Measurements from ENCODE around the gene BRIP1. TPM values are rescaled to one million over a fixed set of nuclear protein-coding genes. Genes with fewer than 3 reads are reported as not detected.

The BRIP1 gene
- total RNA-seq, 1 donor from 2014 or later = 2.4 TPM

DNA sequence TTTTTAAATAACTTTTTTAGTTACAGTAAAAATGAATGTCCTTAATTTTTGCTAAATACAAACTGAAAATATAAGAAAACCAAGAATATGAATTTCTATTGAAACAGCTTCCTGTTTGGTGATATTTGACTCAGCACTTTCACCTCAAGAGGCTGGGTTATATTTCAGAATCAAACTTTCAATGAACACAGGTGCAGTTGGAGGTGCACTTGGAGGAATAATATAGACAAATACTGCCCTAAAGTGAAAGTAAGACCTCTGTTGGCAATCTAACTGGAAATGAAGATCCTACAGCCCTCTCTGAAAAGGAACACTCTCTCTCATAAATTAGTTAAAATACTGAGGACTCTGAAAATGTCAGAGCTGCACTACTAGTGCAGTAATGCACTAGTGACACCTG is 106.2 kb downstream of the BRIP1 start:
- no peak overlapping the region for H3K27ac Mint-ChIP-seq (ENCODE audit: unreplicated experiment)
- peaks cover 2% of the 10 kb centered on the region for H3K9me3 Mint-ChIP-seq (ENCODE audit: unreplicated experiment)
- H3K36me3 Mint-ChIP-seq (ENCODE audit: unreplicated experiment) = no peaks in the 10 kb centered on the region
- TF ChIP-seq, protein P1, sequence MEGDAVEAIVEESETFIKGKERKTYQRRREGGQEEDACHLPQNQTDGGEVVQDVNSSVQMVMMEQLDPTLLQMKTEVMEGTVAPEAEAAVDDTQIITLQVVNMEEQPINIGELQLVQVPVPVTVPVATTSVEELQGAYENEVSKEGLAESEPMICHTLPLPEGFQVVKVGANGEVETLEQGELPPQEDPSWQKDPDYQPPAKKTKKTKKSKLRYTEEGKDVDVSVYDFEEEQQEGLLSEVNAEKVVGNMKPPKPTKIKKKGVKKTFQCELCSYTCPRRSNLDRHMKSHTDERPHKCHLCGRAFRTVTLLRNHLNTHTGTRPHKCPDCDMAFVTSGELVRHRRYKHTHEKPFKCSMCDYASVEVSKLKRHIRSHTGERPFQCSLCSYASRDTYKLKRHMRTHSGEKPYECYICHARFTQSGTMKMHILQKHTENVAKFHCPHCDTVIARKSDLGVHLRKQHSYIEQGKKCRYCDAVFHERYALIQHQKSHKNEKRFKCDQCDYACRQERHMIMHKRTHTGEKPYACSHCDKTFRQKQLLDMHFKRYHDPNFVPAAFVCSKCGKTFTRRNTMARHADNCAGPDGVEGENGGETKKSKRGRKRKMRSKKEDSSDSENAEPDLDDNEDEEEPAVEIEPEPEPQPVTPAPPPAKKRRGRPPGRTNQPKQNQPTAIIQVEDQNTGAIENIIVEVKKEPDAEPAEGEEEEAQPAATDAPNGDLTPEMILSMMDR (IDR thresholded peaks at IDR 0.05; ENCODE audit: partially characterized antibody, unreplicated experiment) = no peak
- H3K27me3 Mint-ChIP-seq (ENCODE audit: unreplicated experiment) = no peaks in the 10 kb centered on the region
- H3K4me3 Mint-ChIP-seq (ENCODE audit: unreplicated experiment) = no peak overlapping the region
- DNase-seq = no peak
- H3K4me1 Mint-ChIP-seq (ENCODE audit: low read depth, unreplicated experiment) = no peaks in the 10 kb centered on the region

DNA sequence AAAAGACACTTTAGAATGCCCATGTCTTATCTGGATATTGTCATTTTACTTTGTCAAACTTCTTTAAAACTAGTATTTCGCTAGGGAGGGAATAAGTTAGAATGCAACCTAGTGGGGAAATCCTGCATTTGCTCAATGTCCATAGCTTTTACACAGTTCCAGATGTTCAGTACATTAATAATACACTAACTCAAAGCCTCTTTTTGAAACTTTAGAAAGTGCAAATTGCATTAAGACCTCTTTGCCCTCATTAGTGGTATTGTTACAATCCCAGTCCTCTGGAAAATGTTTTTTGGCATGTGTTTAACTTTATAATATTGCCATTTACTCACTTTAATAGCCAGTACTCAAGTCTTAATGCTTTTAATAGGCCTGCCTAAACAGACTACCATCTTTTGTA is 106.8 kb downstream of the BRIP1 start:
- TF ChIP-seq, protein P1 (IDR thresholded peaks at IDR 0.05; ENCODE audit: partially characterized antibody, unreplicated experiment) = no peak
- H3K9me3 Mint-ChIP-seq (ENCODE audit: unreplicated experiment) = peaks cover 2% of the 10 kb centered on the region
- no peaks in the 10 kb centered on the region for H3K27me3 Mint-ChIP-seq (ENCODE audit: unreplicated experiment)
- H3K4me1 Mint-ChIP-seq (ENCODE audit: low read depth, unreplicated experiment) = no peaks in the 10 kb centered on the region
- DNase-seq = no peak
- no peaks in the 10 kb centered on the region for H3K36me3 Mint-ChIP-seq (ENCODE audit: unreplicated experiment)
- no peak overlapping the region for H3K4me3 Mint-ChIP-seq (ENCODE audit: unreplicated experiment)
- no peak overlapping the region for H3K27ac Mint-ChIP-seq (ENCODE audit: unreplicated experiment)

DNA sequence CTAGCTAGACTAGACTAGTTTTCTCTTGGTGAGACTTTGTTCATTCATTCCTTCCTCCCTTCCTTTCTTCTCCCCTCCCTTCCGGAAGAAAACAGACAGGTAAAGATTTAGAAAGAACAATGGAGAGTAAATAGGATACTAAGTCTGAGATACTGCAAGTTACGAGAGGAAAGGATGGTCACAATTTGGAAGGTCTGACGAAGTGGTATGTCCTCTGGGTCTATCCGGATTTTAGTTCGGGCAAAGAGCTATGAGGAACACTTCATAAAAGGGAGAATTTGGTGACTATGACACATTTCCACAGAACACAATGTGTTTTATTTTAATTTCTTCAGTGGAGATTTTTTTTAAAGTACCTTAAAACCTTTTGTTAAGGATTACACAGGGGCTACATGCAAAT is 107.7 kb downstream of the BRIP1 start:
- no peak for DNase-seq
- Mint-ChIP-seq H3K9me3 (ENCODE audit: unreplicated experiment) (peaks cover 2% of the 10 kb centered on the region), H3K4me1 (ENCODE audit: low read depth, unreplicated experiment) (no peaks in the 10 kb centered on the region), H3K27ac (ENCODE audit: unreplicated experiment) (no peak overlapping the region), H3K4me3 (ENCODE audit: unreplicated experiment) (no peak overlapping the region), H3K36me3 (ENCODE audit: unreplicated experiment) (no peaks in the 10 kb centered on the region), H3K27me3 (ENCODE audit: unreplicated experiment) (no peaks in the 10 kb centered on the region)
- TF ChIP-seq, protein P1 (IDR thresholded peaks at IDR 0.05; ENCODE audit: partially characterized antibody, unreplicated experiment) = no peak

DNA sequence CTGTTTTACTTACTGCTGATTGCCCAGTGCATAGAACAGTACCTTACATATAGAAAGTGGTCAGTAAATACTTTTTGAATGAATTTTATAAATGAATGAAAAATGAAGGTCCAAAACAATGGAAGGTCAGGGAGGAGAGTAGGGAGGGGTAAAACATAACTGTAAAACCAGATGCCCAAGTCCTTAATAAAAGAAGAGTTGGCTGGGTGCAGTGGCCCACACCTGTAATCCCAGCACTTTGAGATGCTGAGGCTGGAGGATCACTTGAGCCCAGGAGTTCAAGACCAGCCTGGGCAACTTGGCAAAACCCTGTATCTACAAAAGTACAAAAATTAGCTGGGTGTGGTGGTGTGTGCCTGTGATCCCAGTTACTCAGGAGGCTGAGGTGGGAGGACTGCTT is 108.2 kb downstream of the BRIP1 start:
- H3K27ac Mint-ChIP-seq (ENCODE audit: unreplicated experiment) = no peak overlapping the region
- H3K4me3 Mint-ChIP-seq (ENCODE audit: unreplicated experiment) = no peak overlapping the region
- no peaks in the 10 kb centered on the region for H3K36me3 Mint-ChIP-seq (ENCODE audit: unreplicated experiment)
- TF ChIP-seq, protein P1 (IDR thresholded peaks at IDR 0.05; ENCODE audit: partially characterized antibody, unreplicated experiment) = no peak
- no peaks in the 10 kb centered on the region for H3K4me1 Mint-ChIP-seq (ENCODE audit: low read depth, unreplicated experiment)
- no peaks in the 10 kb centered on the region for H3K27me3 Mint-ChIP-seq (ENCODE audit: unreplicated experiment)
- peaks cover 2% of the 10 kb centered on the region for H3K9me3 Mint-ChIP-seq (ENCODE audit: unreplicated experiment)
- no peak for DNase-seq

DNA sequence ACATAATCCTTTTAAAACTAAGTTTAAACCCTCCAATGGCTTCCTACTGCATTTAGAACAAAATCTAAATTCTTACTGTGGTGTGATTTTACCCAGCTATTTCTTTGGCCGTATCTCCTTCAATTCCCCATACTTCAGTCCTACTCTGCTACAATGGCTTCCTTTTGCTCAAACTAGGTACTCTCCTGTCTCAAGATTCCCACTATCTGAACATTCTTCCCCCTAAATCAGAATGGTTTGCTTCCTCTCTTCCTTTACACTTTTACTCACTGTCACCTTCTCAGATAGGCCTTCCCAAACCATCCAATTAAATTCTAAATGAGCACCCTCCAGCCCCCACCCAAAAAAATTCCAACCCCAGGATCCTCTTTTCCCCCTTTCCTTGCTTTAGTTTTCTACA is 109.2 kb downstream of the BRIP1 start:
- DNase-seq = no peak

More for the DNA sequence above, 109.2 kb downstream of the BRIP1 start:
- Mint-ChIP-seq H3K4me3 (ENCODE audit: unreplicated experiment) (no peak overlapping the region), H3K27ac (ENCODE audit: unreplicated experiment) (no peak overlapping the region), H3K9me3 (ENCODE audit: unreplicated experiment) (peaks cover 2% of the 10 kb centered on the region), H3K4me1 (ENCODE audit: low read depth, unreplicated experiment) (no peaks in the 10 kb centered on the region), H3K27me3 (ENCODE audit: unreplicated experiment) (no peaks in the 10 kb centered on the region), H3K36me3 (ENCODE audit: unreplicated experiment) (no peaks in the 10 kb centered on the region)
- TF ChIP-seq, protein P1 (IDR thresholded peaks at IDR 0.05; ENCODE audit: partially characterized antibody, unreplicated experiment) = no peak

Data from glutamatergic neuron (in vitro differentiated cells).